ENCODE measurements around the gene WDR27.

DNA sequence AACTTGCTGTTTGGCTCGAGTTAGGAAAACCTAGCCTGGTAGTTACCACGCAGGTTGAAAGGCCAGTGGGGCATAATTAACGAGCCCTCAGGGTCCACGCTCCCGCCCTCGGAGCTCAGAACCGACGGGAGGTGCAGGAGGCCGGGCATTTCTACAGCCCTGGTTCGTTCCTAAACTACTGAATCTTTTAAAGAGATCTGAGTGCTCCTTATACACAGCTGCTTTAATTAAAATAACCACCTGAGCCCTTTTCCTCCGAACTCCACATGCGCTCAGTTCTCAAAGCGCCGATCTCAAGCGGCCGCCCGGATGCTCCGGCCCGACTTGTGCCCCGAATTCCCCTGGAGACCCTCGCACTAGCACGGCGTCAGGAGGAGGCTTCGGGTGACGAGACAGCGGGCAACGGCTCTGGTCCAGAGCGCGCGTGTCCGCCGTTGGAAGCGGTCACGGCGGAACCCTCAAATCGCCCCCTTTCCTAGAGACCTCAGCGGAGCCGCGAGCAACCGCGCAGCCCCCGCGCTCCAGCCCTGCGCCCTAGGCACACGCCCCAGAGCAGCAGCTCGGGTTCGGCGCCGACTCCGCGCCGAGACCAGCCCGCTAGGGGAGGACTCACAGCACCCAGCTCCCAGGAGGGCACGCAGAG lies 397 bp downstream of the WDR27 start:
- TF ChIP-seq POLR2A (IDR thresholded peaks at IDR 0.05): no peak
- TF ChIP-seq CTCF (IDR thresholded peaks at IDR 0.05): peak in 1 of 6 experiments; percentile 22
